B cell (primary cell): ENCODE results near the gene AMBRA1. TPM values are rescaled to one million over a fixed set of nuclear protein-coding genes. Genes with fewer than 3 reads are reported as not detected.
"Not testable (repeated sequence)": the region's sequence is repeated elsewhere in the genome, so short reads cannot be mapped to it uniquely, and the experiment has no call there.

Experiments used
- ATAC-seq: fragments of 200-7000 bp; cut with Tn5 transposase; one replicate; pipeline ENCODE4 v1.10.0; 2021; ENCODE audit warnings: low read depth, mild to moderate bottlenecking, moderate number of reproducible peaks, moderate library complexity
- CTCF ChIA-PET: fragments of 350-600 bp; sonication (Branson Sonifier 250); formaldehyde crosslinking; loops from one replicate; lab custom pipeline; 2021; ENCODE audit warnings: antibody characterized with exemption, inconsistent platforms; lab: Charles Lee
- POLR2A ChIA-PET: fragments of 350-600 bp; sonication (Branson Sonifier 250); formaldehyde crosslinking; loops from one replicate; lab custom pipeline; 2021; ENCODE audit warnings: antibody characterized with exemption; lab: Charles Lee
- DNase-seq: peaks from one replicate; pipeline ENCODE4 v3.0.0; 2013
- H2AFZ ChIP-seq: 2 replicates; pipeline ENCODE4 v1.6.1; 2012; ENCODE audit warnings: mild to moderate bottlenecking, low read depth, low read length; ENCODE audit not compliant: insufficient read depth, poor library complexity, severe bottlenecking
- H3K27ac ChIP-seq, 2 donors: 1 replicate in 1 of 2; 2 replicates in 1 of 2; pipeline ENCODE4 v1.5.1; 2012 to 2013; ENCODE audit warnings: low read length in 2 of 2, mild to moderate bottlenecking in 2 of 2, moderate library complexity in 1 of 2
- H3K27me3 ChIP-seq, 4 experiments: fragments of 200-600 bp in 1 of 4; sonication (generic) in 1 of 4; replicated peaks in 1 of 4; 1 replicate in 2 of 4; 2 replicates in 2 of 4; pipeline versions ENCODE4 v1.6.1 to v1.7.0; 2013 to 2016; ENCODE audit warnings: low read length in 3 of 4, mild to moderate bottlenecking in 2 of 4, mixed read lengths in 1 of 4, moderate library complexity in 1 of 4; ENCODE audit not compliant: insufficient read depth in 4 of 4, control insufficient read depth in 3 of 4; ENCODE audit errors: control extremely low read depth in 1 of 4
- H3K36me3 ChIP-seq, 2 experiments: replicated peaks in 1 of 2; 1 replicate in 1 of 2; 2 replicates in 1 of 2; pipeline versions ENCODE4 v1.6.1 to v1.7.1; 2013; ENCODE audit warnings: low read length in 1 of 2; ENCODE audit not compliant: insufficient read depth in 2 of 2, control insufficient read depth in 1 of 2; ENCODE audit errors: control extremely low read depth in 1 of 2, extremely low read depth in 1 of 2
- H3K4me1 ChIP-seq, 2 donors: fragments of 200-600 bp in 1 of 2; sonication (generic) in 1 of 2; 1 replicate in 1 of 2; 2 replicates in 1 of 2; pipeline versions ENCODE4 v1.5.1 to v1.6.1; 2013 to 2017; ENCODE audit warnings: low read length in 2 of 2; ENCODE audit not compliant: control insufficient read depth in 2 of 2, insufficient read depth in 2 of 2
- H3K4me2 ChIP-seq: replicated peaks from 2 replicates; pipeline ENCODE3; 2012; ENCODE audit warnings: mild to moderate bottlenecking, low read depth, low read length; ENCODE audit not compliant: poor library complexity, severe bottlenecking
- H3K4me3 ChIP-seq, 5 experiments: fragments of 200-600 bp in 1 of 5; sonication (generic) in 1 of 5; 1 replicate in 3 of 5; 2 replicates in 2 of 5; pipeline versions ENCODE4 v1.5.1 to v1.7.0; 2011 to 2016; ENCODE audit warnings: low read length in 4 of 5, mild to moderate bottlenecking in 4 of 5, low read depth in 2 of 5, control low read depth in 1 of 5, moderate library complexity in 1 of 5; ENCODE audit not compliant: insufficient read depth in 1 of 5; ENCODE audit errors: control extremely low read depth in 1 of 5, extremely low read depth in 1 of 5
- H3K79me2 ChIP-seq: fragments of 200-600 bp; sonication (generic); one replicate; pipeline ENCODE4 v1.6.0; 2016; ENCODE audit warnings: low read length; ENCODE audit not compliant: control insufficient read depth, insufficient read depth
- H3K9ac ChIP-seq: fragments of 200-600 bp; sonication (generic); 2 replicates; pipeline ENCODE4 v1.6.1; 2017; ENCODE audit warnings: mild to moderate bottlenecking, low read length, moderate library complexity
- H3K9me3 ChIP-seq, 3 donors: one replicate each; pipeline versions ENCODE4 v1.6.1 to v1.7.1; 2013; ENCODE audit warnings: low read length in 2 of 3; ENCODE audit not compliant: control insufficient read depth in 2 of 3, insufficient read depth in 1 of 3; ENCODE audit errors: control extremely low read depth in 1 of 3
- H4K20me1 ChIP-seq: 2 replicates; pipeline ENCODE4 v1.6.0; 2012; ENCODE audit warnings: mild to moderate bottlenecking, low read length; ENCODE audit not compliant: insufficient read depth, control insufficient read depth, poor library complexity, severe bottlenecking
- H3K27ac Mint-ChIP-seq: one replicate; pipeline ENCODE4 v1.8.0; 2021; ENCODE audit warnings: mixed read lengths
- H3K27me3 Mint-ChIP-seq: one replicate; pipeline ENCODE4 v1.8.0; 2021; ENCODE audit warnings: mixed read lengths
- H3K4me1 Mint-ChIP-seq: one replicate; pipeline ENCODE4 v1.8.0; 2021; ENCODE audit warnings: mixed read lengths
- H3K4me3 Mint-ChIP-seq: one replicate; pipeline ENCODE4 v1.8.0; 2021; ENCODE audit warnings: mixed read lengths
- H3K9me3 Mint-ChIP-seq: one replicate; pipeline ENCODE4 v1.8.0; 2022; ENCODE audit warnings: mixed read lengths; ENCODE audit not compliant: insufficient read depth
- EZH2 ChIP-seq: IDR thresholded peaks from 2 replicates; pipeline ENCODE4 v1.6.1; 2012; ENCODE audit warnings: borderline replicate concordance, low read depth, mild to moderate bottlenecking, moderate library complexity, low read length; ENCODE audit not compliant: insufficient read depth, poor library complexity, severe bottlenecking
- WGBS: methylation state at CpG from one replicate; pipeline ENCODE4 v1.1.5; 2013; ENCODE audit warnings: missing lambda C conversion rate; ENCODE audit not compliant: insufficient coverage; 5-methylcytosine and 5-hydroxymethylcytosine counted together
- intact Hi-C: fragments of 100-400 bp; cut with micrococcal nuclease; formaldehyde crosslinking; loops from one replicate; pipeline ENCODE4 v1.10.0; 2022
- polyA plus RNA-seq: library from polyadenylated mRNA; depleted of rRNA; stranded (reverse); fragments of >200 nt; gene quantifications from 2 replicates; pipeline ENCODE4 v1.2.3, GENCODE V29; 2012
- total RNA-seq, 2 donors: library from RNA; stranded (reverse); fragments of 120-200 nt in 1 of 2; gene quantifications; 1 replicate in 1 of 2; 2 replicates in 1 of 2; pipeline versions ENCODE4 v1.2.3 to v1.2.4, GENCODE V29; 2013 to 2022
- TF ChIP-seq, protein P1 (sequence below): fragments of 200-600 bp; IDR thresholded peaks from one replicate; pipeline ENCODE4 v1.8.0; 2022; ENCODE audit warnings: antibody characterized with exemption, mild to moderate bottlenecking

AMBRA1 gene
- total and polyA plus RNA-seq, 2 donors (not counting 1 experiment from before 2014, with no cell fraction given): 13.8 to 36.1 TPM

DNA sequence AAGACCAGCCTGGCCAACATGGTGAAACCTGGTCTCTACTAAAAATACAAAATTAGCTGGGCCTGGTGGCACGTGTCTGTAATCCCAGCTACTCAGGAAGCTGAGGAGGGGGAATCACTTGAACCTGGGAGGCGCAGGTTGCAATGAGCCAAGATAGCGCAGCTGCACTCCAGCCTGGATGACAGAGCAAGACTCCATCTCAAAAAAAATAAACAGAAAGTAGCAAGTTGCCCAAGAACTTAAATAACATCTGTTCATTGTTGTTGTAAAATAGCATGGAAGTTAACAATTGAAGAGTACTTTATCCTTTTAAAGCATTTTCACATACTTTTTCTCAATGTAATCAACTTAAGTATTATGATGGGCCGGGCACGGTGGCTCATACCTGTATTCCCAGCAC, 5.7 kb downstream of the AMBRA1 start:
- H3K36me3 ChIP-seq: no peaks in the 10 kb centered on the region
- 90% methylated on average over 3 of the region's 5 CpGs for WGBS
- no peak overlapping the region for H3K27ac Mint-ChIP-seq

GRCh38 chr11:46583513-46583912, 10.3 kb downstream of the AMBRA1 start:
- H3K27ac Mint-ChIP-seq, H3K4me3 ChIP-seq, H3K4me3 Mint-ChIP-seq, H3K9ac ChIP-seq, H2AFZ ChIP-seq, POLR2A ChIA-PET, H3K27me3 ChIP-seq, H3K4me1 ChIP-seq, H3K4me2 ChIP-seq, H3K36me3 ChIP-seq, H3K27ac ChIP-seq, H3K27me3 Mint-ChIP-seq, CTCF ChIA-PET, ATAC-seq, intact Hi-C loops, DNase-seq, H3K9me3 ChIP-seq, H3K9me3 Mint-ChIP-seq: not testable (repeated sequence)
- H3K4me1 Mint-ChIP-seq: peaks cover 23% of the 10 kb centered on the region
- peaks cover 72% of the 10 kb centered on the region for H3K79me2 ChIP-seq
- H4K20me1 ChIP-seq: peaks cover 26% of the 10 kb centered on the region
- no CpG with 5 or more reads among the region's 1 CpG for WGBS

More for the DNA sequence above, 5.7 kb downstream of the AMBRA1 start:
- ChIA-PET CTCF (no interaction called here), POLR2A (no interaction called here)
- Histone ChIP-seq H4K20me1 (peaks cover 29% of the 10 kb centered on the region), H3K79me2 (peaks cover 81% of the 10 kb centered on the region), H3K27me3 (no peaks in the 10 kb centered on the region), H3K4me2 (no peak overlapping the region), H2AFZ (no peak overlapping the region), H3K4me3 (no peak overlapping the region), H3K27ac (no peak overlapping the region), H3K4me1 (peaks cover 10 to 13% of the 10 kb centered on the region in 2 donors), H3K9ac (no peak overlapping the region), H3K9me3 (no peaks in the 10 kb centered on the region)
- Mint-ChIP-seq H3K4me1 (peaks cover 34% of the 10 kb centered on the region), H3K27me3 (no peaks in the 10 kb centered on the region), H3K4me3 (no peak overlapping the region), H3K9me3 (no peaks in the 10 kb centered on the region)
- DNase-seq: no peak
- no peak for ATAC-seq
- TF ChIP-seq, protein P1, sequence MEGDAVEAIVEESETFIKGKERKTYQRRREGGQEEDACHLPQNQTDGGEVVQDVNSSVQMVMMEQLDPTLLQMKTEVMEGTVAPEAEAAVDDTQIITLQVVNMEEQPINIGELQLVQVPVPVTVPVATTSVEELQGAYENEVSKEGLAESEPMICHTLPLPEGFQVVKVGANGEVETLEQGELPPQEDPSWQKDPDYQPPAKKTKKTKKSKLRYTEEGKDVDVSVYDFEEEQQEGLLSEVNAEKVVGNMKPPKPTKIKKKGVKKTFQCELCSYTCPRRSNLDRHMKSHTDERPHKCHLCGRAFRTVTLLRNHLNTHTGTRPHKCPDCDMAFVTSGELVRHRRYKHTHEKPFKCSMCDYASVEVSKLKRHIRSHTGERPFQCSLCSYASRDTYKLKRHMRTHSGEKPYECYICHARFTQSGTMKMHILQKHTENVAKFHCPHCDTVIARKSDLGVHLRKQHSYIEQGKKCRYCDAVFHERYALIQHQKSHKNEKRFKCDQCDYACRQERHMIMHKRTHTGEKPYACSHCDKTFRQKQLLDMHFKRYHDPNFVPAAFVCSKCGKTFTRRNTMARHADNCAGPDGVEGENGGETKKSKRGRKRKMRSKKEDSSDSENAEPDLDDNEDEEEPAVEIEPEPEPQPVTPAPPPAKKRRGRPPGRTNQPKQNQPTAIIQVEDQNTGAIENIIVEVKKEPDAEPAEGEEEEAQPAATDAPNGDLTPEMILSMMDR: no peak
- TF ChIP-seq EZH2: no peak
- intact Hi-C loops: no loop called here
